Stimulated activated CD4-positive, alpha-beta T cell treated with anti-CD3 and anti-CD28 coated beads, Interleukin-1b, Interleukin-23, amount 100 ng/mL, for 24 hours (primary cell): ENCODE measurements around the gene RPL23.

ENCODE experiments used
- DNase-seq, 4 experiments: peaks; one replicate each; pipeline ENCODE4 v3.0.0-alpha.2; 2020; ENCODE audit warnings: low read depth in 4 of 4, low spot score in 1 of 4

Gene RPL23

DNA sequence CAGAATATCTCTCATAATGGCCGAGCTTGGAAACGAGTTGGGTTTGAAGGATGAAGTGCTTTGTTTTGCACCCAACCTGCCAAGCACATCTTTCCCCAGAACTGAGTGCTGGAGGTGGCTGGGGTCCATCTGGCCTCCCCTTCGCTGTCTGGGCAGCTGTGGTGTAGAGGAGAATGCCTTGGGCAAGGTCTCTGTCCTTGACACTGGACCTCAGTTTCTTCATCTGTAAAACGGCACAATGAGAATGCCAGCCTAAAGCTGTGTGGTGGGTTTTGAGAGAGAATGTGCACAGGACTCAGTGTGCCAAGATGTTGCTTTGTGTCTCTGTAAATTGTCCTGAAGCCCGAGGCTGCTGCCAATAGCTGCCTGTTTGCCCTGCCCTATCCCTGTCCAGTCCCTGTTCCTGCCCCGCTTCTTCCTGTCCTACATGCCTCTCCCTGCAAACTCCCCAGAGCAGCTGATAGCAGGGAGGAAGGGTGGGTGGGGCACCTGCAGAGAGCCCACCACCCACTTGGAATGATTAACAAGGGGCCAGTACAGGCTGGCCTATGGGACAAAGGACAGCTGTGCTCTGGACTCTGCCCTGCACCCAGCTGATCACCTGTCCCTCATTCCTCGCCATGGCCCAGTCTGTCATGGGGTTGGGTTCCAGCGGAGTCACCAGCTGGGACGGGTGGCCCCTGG, 31.7 kb upstream of the RPL23 start:
- DNase-seq, result no peak

DNA sequence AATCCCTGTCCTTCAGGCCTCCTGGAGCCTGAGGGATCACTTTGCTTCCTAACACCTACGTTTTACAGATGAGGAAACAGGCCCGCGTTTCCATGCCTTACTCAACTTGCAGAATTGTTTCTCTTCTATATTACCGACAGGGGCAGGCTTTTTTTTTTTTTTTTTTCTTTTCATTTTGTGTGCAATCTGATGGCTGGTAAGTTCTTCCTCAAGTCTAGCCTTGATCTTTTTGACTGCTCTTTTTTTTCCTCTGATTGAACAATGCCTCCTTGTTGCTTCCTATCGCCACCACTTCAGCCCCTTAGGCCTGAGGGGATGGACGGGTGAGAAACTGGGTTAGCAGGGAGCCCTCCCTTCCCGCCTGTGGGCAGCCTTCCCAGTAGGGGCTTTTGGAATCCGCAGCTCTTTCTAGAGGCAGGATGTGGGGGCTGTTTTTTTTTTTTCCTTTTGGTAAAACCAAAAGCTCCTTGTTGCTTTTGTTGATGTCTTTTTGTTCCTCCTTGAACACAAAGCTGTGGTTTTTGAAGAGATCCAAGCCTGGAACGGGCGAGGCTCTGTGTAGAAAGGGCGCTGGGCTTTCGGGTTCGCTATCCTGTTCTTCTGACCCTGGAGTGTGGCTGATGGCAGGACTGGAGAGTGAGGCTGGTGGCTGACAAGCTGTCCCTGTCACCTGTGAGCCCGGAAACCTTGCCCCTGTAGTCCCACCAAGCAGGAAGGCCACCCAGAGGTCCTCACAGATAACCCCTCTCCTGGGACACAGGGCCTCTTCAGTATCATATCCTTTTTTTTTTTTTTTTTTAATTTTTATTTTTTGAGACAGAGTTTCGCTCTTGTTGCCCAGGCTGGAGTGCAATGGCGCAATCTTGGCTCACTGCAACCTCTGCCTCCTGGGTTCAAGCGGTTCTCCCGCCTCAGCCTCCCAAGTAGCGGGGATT, 30.3 kb upstream of the RPL23 start:
- no peak for DNase-seq

DNA sequence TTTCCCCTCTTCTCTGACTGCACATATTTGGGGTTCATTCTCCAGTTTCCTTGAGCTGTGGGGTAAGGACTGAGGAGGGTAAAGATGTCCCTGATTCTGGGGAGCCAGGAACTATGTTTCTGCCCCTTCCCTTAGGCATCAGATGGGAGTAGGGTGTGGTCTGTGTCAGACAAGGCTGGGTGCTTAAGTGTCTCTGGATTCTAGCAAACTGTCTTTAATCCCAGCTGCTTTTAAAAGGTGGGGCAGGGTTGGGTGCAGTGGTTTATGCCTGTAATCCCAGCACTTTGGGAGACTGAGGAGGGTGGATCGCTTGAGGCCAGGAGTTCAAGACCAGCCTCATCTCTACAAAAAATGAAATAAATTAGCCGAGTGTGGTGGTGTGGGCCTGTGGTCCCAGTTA, 29.3 kb upstream of the RPL23 start:
- no peak for DNase-seq

DNA sequence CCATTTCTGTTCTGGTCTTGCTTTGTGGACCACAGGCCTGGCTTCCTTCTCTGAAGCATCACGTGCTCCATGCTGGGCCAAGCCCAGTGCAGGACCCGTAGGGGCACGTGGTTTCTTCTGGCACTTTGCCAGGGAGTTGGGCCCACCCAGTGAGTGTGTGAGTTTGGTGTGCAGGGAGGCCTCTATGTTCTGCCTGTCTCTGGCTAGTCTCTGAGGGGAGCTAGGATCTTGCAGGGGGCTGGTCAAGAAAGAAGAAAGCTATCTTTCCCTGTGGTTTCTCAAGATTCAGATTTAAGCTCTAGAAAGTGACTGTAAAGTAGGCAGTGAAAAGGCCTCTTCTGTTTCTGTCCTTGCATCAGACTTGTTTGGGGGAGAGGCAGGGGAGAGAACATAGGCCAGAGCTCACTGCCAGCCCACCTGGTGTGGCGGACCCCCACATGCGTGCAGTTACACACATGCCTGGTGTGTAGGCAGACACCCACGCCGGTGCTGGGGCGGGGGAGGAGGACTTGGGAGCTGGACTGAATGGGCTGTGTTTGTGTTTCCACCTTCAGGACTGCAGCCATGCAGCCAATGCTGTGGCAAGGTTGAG, 28.2 kb upstream of the RPL23 start:
- DNase-seq, result no peak

DNA sequence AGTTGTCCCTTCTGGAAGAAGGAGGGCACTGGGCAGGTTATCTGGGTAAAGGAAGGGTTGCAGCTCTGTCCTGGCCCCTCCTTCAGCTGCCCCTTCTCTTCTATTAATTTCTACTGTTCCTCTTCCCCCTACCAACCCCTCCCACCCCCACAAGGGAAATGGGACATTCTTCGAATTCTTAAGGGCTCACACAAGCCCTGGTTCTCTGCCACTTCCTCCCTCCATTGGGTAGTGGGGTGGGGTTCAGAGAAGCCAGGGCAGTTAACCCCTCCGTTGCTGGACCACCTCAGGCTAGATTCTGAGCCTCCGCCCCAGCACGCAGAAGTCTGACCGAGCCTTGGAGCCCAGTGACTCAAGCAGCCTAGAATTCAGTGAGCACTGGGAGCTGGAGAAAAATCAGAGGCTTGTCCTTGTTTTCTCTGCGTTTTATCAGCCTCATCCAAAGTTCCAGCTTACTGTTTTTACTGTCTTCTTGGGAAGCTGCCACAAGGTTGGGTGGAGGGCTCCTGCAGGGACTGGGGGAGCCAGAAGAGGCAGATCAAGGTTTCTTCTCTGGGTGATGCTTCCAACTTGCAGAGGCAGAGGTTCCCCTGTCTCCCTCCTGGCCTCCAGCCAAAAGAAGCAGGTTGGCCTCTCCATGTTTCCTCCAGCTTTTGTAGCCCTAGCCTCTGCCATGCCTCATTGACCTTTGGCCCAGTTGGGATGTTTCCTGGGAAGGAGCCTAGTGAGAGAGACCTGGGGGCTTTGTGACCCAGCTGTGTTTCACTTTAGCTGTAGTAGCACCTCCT, 26.6 kb upstream of the RPL23 start:
- no peak for DNase-seq

GRCh38 chr17:38877130-38877851, 23.8 kb upstream of the RPL23 start:
- DNase-seq, result no peak

- no peak for DNase-seq
Observed at GRCh38 chr17:38875477-38876075, 22.1 kb upstream of the RPL23 start.

- no peak for DNase-seq
Observed at GRCh38 chr17:38874505-38875400, 21.2 kb upstream of the RPL23 start.

DNA sequence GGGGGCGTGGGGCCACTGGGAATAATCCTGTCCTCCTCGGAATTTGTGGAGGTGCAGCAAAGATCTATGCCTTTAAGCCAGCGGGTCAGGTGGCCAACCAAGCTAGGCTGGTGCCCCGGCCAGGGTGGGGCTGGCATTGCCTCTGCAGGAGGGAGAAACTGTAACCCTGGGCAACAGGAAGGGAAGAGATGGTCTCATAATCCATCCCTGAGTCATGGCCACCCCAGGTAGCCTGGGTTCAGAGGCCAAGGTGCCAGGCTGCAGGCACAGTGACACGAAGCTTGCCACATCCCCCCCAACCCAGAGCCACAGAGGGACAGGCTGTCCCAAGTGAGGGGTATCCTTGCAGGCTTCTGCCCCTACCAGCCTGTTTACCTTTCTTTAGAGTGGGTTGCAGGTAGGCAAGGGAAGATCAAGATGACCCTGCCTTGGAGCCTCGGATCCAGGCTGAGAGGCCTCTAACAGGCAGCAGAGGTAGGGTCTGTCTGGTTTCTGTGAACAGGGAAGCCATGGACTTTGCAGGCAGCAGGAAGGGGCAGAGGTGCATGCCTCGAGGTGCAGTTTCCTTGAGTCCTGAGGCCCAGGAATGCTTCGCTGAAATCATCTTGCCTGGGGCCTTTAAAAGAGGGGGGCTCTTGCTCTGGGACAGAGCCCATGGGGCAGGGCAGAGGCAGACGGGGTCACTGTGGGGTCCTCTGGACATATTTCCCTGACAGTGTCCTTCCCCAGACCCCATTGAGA, 20.3 kb upstream of the RPL23 start:
- no peak for DNase-seq

GRCh38 chr17:38872671-38873385, 19.3 kb upstream of the RPL23 start:
- no peak for DNase-seq

DNA sequence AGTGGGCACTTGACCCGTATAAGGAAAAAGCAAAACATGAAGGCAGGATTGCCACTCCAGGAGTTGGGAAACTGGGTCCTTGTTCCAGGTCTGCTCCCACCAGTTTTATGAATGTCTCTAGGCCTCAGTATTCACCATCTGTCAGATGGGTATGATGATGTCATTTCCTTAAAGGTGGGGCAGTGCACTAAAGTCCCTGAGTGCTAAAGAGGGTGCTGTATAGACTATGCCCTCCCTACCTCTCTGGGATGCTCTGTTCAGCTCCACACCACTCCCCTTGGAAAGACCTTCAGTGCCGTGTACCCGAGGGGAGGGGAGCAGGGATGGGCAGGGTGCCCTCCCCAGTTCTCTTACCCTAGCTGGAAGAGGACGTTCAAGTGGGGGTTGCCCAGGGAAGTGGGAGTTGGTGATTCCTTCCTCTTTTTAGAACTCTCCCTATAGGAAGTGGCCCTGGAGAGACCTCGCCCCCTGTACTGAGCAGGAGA, 18.5 kb upstream of the RPL23 start:
- no peak for DNase-seq

- DNase-seq, result peak in 2 of 4 experiments; percentile 61 to 73
Observed at GRCh38 chr17:38871247-38872015, 17.9 kb upstream of the RPL23 start.

DNA sequence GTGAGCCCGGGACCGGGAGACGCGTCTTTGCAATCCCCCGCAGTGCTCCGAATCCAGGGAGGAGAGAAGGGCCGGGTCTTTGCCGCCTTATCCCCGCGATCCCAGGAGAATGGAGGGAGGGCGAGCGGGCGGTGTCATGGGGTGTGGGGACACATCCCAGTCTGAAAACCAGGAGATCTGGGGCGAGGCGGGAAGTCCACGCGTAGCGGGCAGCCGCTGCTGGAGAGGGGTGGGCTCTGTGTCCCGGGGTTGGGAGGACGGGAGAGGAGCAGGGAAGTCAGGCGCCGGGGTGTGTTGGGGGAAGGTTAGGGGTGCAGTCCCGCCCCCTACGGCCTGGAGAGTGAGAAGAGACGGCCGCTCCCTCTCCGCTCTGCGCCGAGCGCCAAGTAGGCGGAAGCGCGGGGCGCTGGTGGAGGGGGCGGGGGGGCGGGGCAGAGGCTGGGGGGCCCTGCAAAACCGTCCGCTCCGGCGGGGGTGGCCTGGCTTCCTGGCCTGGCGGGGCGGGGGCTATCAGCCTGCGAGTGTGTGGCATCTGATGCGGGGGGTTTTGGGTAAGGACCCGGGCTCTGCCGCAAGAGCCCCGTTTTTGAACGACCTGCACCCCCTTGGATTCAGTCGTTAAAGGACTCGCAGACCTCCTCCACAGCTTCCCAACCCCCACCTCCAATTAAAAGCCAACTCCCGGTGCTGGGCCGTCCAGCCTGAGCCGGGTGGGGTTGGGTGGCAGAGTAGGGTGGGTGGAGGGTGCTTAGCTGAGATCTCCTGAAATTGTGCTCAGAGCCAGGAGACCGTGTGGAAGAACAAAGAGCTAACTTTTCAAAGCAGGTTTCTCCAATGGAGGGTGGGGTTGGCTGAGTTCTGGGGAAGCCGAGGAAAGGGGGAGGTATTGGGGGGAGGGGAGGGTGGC, 17.0 kb upstream of the RPL23 start:
- peak in 1 of 4 experiments; percentile 71 for DNase-seq

GRCh38 chr17:38869526-38870258, 16.2 kb upstream of the RPL23 start, which contains the start of gene LASP1:
Gene LASP1 (plus strand): TSS chr17:38870058. CDS start chr17:38870190, 132 bp downstream.
- peak; percentile 65 to 85 (median 74) for DNase-seq
